Stimulated activated CD4-positive, alpha-beta T cell treated with anti-CD3 and anti-CD28 coated beads, TNF-alpha, amount 100 ng/mL, for 1 hour (primary cell): ENCODE results near the gene NSUN6.
A peak's percentile ranks its signal among the peaks of the same experiment; 100 is the strongest.
"Not testable (repeated sequence)": the region's sequence is repeated elsewhere in the genome, so short reads cannot be mapped to it uniquely, and the experiment has no call there.

Experiments
- DNase-seq, 3 donors: peaks; one replicate each; pipeline ENCODE4 v3.0.0-alpha.2; 2020; ENCODE audit warnings: low read depth in 3 of 3, low spot score in 1 of 3

The NSUN6 gene

GRCh38 chr10:18659819-18660535, 8.6 kb upstream of the NSUN6 start:
- no peak for DNase-seq

DNA sequence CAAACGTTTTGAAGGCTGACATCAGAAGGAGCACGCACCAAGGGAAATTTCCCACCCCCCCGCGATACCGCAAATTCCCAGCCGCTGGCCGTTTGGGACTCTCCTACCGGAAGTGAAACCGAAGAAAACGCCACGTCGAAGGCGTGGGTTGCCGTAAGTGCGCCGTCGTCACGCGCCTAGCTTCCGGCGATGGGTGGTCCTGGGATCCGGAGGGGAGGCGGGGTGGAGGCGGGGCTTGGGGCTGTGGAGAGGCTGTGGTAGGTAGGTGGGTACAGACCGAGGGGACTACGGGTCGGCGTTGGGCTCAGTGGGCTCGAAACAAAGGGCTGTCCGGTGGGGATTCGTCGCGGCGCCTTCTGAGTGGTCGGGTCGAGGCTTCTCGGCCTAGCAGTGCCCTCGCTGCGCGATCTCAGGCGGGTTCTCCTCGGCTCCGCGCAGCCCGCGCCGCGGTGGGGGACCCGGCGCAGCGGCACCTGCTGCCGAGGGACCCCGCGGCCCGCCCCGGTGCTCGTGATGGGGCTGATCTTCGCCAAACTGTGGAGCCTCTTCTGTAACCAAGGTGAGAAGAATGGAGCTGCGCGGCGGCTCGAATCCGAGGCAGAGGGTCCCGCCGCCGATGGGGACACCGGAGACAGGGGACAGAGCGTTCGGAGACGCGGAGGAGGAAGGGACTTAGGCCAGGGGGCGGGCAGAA, 7.9 kb upstream of the NSUN6 start, which contains the start of gene ARL5B:
Gene ARL5B, plus strand, starts transcription at position 307 of the 694 bp plus-strand sequence. Its CDS starts 207 bp downstream, at position 514.
- peak; percentile 88 to 95 (median 90) for DNase-seq

DNA sequence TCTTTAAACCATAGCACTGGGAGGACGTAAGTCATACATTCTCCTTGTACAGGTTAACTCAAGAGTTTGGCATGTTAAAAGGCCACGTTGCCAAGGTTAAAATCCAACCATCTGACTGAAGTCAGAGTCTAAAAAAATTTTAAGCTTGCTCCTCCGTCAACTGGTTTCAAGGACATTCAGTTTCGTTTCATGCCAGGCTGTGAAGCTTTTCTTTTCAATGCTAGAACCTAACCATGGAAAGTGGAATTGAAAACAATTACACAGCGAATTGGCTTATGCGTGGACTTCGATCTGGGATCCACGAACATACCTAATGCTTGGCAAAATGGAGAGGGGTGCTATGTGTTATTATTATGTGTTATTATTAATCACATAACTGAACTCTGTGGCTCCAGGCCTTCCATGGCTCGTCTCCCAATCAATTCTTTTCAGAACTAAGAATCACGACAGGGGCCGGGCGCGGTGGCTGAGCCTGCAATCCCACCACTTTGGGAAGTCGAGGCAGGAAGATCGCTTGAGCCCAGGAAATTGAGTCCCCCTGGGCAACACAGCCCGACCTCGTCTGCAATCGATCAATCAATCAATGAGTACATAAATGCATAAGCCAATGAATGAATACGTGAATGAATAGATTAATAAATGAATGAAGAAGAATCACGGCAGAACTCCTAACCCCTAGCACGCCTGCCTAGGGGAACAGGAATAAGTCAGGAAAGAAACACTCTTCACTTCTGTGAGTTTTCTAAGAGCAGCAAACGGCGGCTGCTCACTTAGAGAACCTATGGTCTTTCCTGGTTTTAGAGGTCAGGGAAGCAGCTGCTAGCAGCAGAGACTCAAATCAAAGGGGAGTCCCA, 7.1 kb upstream of the NSUN6 start:
- DNase-seq = no peak

GRCh38 chr10:18656724-18657123, 5.3 kb upstream of the NSUN6 start:
- no peak for DNase-seq

DNA sequence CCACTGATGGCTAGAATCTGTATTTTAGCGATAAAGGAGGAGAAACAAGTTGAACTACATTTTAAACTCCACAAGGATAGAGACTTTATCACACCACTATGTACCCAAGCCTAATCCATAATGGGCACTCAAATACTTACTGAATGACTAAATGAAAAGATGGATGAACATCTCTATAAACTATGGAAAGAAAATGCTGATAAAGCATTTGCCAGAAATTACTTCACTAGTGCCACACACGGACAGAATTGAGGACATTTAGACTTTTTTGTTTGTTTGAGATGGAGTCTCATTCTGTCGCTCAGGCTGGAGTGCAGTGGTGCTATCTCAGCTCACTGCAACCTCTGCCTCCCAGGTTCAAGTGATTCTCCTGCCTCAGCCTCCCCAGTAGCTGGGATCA, 1.7 kb upstream of the NSUN6 start:
- DNase-seq = no peak

GRCh38 chr10:18650404-18650997, 886 bp downstream of the NSUN6 start:
- no peak for DNase-seq

- DNase-seq = no peak
These were observed 1.9 kb downstream of the NSUN6 start for GRCh38 chr10:18649364-18649959.

DNA sequence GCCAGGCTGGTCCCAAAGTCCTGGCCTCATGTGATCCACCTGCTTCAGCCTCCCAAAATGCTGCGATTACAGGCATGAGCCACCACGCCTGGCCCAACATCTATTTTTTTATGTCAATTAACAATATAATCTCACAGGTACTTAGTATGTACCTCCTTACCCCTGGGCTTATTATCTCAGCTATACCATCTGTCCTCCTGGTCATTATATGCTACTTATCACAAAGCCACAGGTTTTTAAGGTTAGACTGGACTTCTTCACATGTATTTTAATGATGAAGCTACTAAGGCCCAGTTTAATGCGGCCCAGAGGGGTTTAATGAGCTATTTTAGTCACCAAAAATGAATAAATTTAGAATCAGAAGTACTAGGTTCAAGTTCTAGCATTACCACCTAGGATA, 3.4 kb downstream of the NSUN6 start:
- no peak for DNase-seq

GRCh38 chr10:18647151-18647550, 4.2 kb downstream of the NSUN6 start:
- no peak for DNase-seq

- not testable (repeated sequence) for DNase-seq
These were observed 11.7 kb downstream of the NSUN6 start for GRCh38 chr10:18639719-18640118.

GRCh38 chr10:18637400-18637799, 14.0 kb downstream of the NSUN6 start:
- DNase-seq = not testable (repeated sequence)

DNA sequence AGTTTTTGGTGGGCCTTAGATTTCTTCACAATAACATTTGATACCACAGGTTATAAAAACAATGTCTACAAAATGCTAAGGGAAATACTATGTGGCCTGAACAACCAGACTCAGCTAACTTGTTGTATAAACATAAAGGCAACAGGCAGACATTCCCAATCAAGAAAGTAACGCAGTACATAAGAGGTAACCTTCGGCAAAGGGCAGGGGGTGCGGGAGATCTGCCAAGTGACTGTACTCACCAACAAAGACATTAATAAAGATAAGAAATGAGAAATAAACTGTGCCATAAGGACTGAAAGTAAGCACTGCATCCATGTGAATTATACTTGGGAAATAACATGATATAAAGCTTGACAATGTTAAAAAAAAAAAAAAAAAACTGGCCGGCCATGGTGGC, 15.4 kb downstream of the NSUN6 start:
- DNase-seq = no peak

DNA sequence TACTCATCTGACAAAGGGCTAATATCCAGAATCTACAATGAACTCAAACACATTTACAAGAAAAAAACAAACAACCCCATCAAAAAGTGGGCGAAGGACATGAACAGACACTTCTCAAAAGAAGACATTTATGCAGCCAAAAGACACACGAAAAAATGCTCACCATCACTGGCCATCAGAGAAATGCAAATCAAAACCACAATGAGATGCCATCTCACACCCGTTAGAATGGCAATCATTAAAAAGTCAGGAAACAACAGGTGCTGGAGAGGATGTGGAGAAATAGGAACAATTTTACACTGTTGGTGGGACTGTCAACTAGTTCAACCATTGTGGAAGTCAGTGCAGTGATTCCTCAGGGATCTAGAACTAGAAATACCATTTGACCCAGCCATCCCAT, 18.9 kb downstream of the NSUN6 start:
- DNase-seq = not testable (repeated sequence)

DNA sequence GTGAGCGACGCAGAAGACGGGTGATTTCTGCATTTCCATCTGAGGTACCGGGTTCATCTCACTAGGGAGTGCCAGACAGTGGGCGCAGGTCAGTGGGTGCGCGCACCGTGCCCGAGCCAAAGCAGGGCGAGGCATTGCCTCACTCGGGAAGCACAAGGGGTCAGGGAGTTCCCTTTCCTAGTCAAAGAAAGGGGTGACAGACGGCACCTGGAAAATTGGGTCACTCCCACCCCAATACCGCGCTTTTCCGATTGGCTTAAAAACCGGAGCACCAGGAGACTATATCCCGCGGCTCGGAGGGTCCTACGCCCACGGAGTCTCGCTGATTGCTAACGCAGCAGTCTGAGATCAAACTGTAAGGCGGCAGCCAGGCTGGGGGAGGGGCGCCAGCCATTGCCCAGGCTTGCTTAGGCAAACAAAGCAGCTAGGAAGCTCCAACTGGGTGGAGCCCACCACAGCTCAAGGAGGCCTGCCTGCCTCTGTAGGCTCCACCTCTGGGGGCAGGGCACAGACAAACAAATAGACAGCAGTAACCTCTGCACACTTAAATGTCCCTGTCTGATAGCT, 23.9 kb downstream of the NSUN6 start:
- peak; percentile 24 to 54 (median 34) for DNase-seq

DNA sequence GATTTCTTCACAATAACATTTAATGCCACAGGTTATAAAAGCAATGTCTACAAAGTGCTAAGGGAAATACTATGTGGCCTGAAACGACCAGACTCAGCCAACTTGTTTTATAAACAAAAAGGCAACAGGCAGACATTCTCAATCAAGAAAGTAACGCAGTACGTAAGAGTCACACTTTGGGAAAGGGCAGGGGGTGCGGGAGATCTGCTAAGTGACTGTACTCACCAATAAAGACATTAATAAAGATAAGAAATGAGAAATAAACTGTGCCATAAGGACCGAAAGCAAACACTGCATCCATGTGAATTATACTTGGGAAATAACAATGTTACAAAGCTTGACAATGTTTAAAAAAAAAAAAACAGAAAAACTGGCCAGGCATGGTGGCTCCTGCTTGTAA, 25.5 kb downstream of the NSUN6 start:
- DNase-seq = no peak

DNA sequence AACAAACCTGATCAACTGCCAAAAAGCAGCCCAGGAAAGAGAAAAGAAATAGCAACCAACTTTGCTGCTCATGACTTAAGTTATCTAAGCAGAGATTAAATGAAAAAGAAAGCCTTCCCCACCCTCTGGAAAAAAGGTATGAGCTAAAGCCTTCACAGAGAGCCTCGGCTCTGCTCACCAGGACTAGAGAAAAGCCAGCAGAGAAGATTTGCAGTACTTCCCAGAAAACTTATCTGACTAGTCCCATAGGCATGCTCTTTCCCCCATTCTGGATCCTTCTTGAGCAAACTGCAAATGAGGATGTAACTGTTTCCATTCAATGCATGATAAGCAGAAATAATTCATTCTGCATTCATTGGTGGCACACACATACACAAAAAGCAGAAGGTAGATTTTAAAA, 27.7 kb downstream of the NSUN6 start:
- DNase-seq = not testable (repeated sequence)

DNA sequence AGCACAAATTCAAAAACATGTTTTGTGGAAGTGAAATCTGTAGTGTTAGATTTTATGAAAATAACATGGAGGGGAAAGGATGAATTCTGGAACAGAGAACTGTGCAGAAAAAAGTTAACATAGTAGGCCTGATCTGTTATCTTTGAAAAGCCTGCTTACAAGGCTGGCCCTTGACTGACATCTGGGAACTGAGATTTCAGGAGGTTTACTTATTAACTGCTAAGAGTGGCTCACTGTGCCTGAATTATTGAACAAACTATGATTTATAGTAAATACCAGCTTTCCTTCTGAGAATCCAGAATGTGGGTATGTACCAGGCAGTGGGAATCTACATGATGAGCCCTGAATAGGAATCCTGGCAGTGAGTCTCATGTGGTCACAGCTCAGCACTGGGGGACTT, 30.5 kb downstream of the NSUN6 start:
- no peak for DNase-seq

- DNase-seq = no peak
These were observed 32.4 kb downstream of the NSUN6 start for GRCh38 chr10:18619016-18619415.

GRCh38 chr10:18616337-18616736, 35.0 kb downstream of the NSUN6 start:
- no peak for DNase-seq

DNA sequence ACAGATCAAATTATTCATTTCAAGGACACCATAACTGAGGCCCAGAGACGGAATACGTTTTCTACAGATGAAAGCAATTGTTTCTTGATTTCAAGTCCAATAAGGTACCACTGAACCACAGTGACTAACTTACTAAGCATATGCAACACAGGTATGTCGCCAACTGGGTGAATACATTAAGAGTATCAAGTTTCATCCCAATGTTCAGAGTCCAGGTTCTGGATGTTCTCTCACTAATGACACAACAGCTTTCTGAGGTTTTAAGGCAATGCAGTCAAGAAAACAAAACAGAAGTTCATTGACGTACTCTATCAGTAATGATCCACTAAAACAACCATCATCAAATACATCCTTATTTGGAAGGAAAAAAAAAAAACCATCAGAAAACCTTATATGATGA, 35.8 kb downstream of the NSUN6 start:
- DNase-seq = no peak

- DNase-seq = no peak
These were observed 40.2 kb downstream of the NSUN6 start for GRCh38 chr10:18611168-18611567.
